OCI-LY3 (cell line): ENCODE measurements around the gene ZFX.
A peak's percentile ranks its signal among the peaks of the same experiment; 100 is the strongest.

Source experiments
- H2AFZ ChIP-seq: fragments of 200-600, 300-600 bp; shearing (Covaris generic); 2 replicates; pipeline ENCODE4 v1.6.0; 2014; ENCODE audit warnings: antibody characterized with exemption, low read depth, low read length
- H3K27ac ChIP-seq: fragments of 200-600, 300-600 bp; sonication (generic); 2 replicates; pipeline ENCODE4 v1.5.1; 2014; ENCODE audit warnings: mild to moderate bottlenecking, low read length, moderate library complexity, mixed read lengths
- H3K27me3 ChIP-seq: fragments of 200-600, 300-600 bp; sonication (generic); 2 replicates; pipeline ENCODE4 v1.6.1; 2014; ENCODE audit warnings: low read depth, low read length, mixed read lengths
- H3K36me3 ChIP-seq: fragments of 200-600, 300-600 bp; sonication (generic); replicated peaks from 2 replicates; pipeline ENCODE3; 2014; ENCODE audit warnings: low read depth, low read length, mixed read lengths
- H3K4me1 ChIP-seq: fragments of 300-600, 200-600 bp; sonication (generic); 2 replicates; pipeline ENCODE4 v1.6.1; 2014; ENCODE audit warnings: low read length, mixed read lengths
- H3K4me2 ChIP-seq: fragments of 200-600, 300-600 bp; sonication (generic); 2 replicates; pipeline ENCODE4 v1.6.1; 2014; ENCODE audit warnings: low read length, mixed read lengths
- H3K4me3 ChIP-seq: fragments of 300-600, 200-600 bp; sonication (generic); 2 replicates; pipeline ENCODE4 v1.5.1; 2014; ENCODE audit warnings: antibody characterized with exemption, mild to moderate bottlenecking, low read length, moderate library complexity
- H3K79me2 ChIP-seq: fragments of 300-600, 200-600 bp; shearing (Covaris generic); 2 replicates; pipeline ENCODE4 v1.6.1; 2014; ENCODE audit warnings: mild to moderate bottlenecking, low read length, mixed read lengths
- H3K9ac ChIP-seq: fragments of 300-600, 200-600 bp; shearing (Covaris generic); 2 replicates; pipeline ENCODE4 v1.6.0; 2014; ENCODE audit warnings: mild to moderate bottlenecking, low read length, moderate library complexity
- H3K9me3 ChIP-seq: fragments of 200-600, 300-600 bp; shearing (Covaris generic); 2 replicates; pipeline ENCODE4 v1.6.1; 2014; ENCODE audit warnings: low read length, mixed read lengths; ENCODE audit not compliant: insufficient read depth
- H4K20me1 ChIP-seq: fragments of 200-600, 300-600 bp; sonication (generic); 2 replicates; pipeline ENCODE4 v1.6.1; 2016; ENCODE audit warnings: low read length, mixed read lengths; ENCODE audit not compliant: insufficient read depth
- EZH2phosphoT487 ChIP-seq: fragments of 200-600 bp; shearing (Covaris generic); IDR thresholded peaks from 2 replicates; pipeline ENCODE4 v1.6.1; 2018; ENCODE audit warnings: antibody characterized with exemption, mixed run types, low read depth
- TF ChIP-seq, protein P1 (sequence below): fragments of 200-600, 300-600 bp; sonication (generic); IDR thresholded peaks from 2 replicates; pipeline ENCODE4 v1.5.1; 2014; ENCODE audit warnings: antibody characterized with exemption, low read length, low read depth

ZFX gene

DNA sequence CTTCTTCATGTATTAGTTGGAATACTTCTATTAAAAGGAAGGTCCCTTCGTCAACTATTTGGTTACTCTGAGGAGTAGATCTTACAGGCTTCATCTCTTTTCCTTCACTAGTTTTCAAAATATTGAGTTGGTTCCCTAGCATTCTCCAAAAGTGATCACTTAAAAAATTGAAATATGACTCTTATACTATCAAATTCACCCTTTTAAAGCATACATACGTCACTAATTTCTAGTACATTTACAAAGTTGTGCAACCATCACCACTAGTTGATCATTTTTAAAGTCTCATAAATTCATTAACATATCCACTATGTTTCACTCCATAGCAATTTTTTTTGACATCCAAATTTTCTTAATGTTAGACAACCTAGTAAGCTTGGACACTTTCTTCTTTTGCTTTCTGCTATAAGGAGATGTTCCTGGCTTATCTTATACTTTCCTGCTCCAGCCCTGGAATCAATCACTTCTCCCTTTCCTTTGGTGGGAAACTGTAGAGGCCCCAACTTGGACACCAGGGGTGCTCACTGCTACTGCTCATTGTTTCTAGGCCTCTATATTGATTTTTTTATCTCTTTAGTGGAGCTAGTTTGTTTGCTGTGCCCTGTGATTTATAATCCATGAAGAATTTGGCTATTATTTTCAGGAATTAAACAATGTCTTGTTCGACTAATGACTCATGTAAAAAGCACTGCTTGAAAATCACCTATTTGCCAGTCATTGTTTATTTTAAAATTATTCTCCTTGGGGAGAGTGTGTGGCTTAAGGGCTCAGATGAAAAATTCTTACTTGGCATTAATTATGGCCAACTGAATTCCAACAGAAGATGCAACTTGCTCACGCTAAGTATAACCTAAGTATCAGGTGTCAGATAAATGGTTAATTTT, 4.0 kb upstream of the ZFX start:
- no peak overlapping the region for H2AFZ ChIP-seq
- H3K9ac ChIP-seq, result no peak overlapping the region
- no peaks in the 10 kb centered on the region for H3K36me3 ChIP-seq
- no peak overlapping the region for H3K27ac ChIP-seq
- TF ChIP-seq, protein P1, sequence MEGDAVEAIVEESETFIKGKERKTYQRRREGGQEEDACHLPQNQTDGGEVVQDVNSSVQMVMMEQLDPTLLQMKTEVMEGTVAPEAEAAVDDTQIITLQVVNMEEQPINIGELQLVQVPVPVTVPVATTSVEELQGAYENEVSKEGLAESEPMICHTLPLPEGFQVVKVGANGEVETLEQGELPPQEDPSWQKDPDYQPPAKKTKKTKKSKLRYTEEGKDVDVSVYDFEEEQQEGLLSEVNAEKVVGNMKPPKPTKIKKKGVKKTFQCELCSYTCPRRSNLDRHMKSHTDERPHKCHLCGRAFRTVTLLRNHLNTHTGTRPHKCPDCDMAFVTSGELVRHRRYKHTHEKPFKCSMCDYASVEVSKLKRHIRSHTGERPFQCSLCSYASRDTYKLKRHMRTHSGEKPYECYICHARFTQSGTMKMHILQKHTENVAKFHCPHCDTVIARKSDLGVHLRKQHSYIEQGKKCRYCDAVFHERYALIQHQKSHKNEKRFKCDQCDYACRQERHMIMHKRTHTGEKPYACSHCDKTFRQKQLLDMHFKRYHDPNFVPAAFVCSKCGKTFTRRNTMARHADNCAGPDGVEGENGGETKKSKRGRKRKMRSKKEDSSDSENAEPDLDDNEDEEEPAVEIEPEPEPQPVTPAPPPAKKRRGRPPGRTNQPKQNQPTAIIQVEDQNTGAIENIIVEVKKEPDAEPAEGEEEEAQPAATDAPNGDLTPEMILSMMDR, result no peak
- TF ChIP-seq EZH2phosphoT487, result no peak
- H3K79me2 ChIP-seq, result peaks cover 10% of the 10 kb centered on the region
- H3K4me3 ChIP-seq, result no peak overlapping the region
- no peak overlapping the region for H3K4me2 ChIP-seq
- no peaks in the 10 kb centered on the region for H3K9me3 ChIP-seq
- H4K20me1 ChIP-seq, result no peaks in the 10 kb centered on the region
- H3K27me3 ChIP-seq, result no peaks in the 10 kb centered on the region
- peaks cover 8% of the 10 kb centered on the region for H3K4me1 ChIP-seq

DNA sequence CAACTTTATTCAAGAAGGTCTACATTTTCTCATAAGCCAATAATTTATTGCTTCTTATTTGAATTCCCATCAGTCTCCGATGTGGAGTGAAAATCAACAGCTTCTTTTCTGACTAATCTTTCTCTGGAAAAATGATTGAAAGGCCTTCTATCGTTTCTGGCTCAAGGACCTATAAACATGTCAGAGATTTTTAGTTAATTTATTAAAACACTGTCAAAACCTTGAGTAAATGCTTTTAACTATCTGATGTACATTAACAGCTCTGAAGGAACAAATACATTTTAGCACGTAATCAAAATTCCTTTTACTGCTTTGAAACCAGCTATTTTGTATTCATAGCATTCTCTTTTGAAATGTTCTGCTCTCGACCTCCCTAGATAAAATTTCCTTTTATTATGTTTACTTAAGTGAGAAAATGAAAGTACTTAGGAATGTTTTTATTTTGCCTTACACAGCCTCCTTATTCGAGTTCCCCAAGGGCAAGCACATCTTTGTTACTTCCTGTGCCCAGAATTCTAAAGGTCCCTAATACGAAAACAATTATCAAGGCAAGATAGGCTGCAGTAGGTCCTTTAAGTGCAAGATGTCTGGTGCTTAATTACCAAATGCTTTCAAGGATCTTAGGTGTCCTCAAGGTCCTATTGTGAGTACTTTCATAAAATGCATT, 3.1 kb upstream of the ZFX start:
- H3K4me3 ChIP-seq, result no peak overlapping the region
- no peaks in the 10 kb centered on the region for H3K9me3 ChIP-seq
- TF ChIP-seq, protein P1, result no peak
- TF ChIP-seq EZH2phosphoT487, result no peak
- H2AFZ ChIP-seq, result no peak overlapping the region
- no peak overlapping the region for H3K27ac ChIP-seq
- peak overlapping the region; percentile 14; the same call in 1 of the 2 replicates for H3K4me2 ChIP-seq
- no peak overlapping the region for H3K9ac ChIP-seq
- H3K79me2 ChIP-seq, result peaks cover 19% of the 10 kb centered on the region
- peaks cover 10% of the 10 kb centered on the region for H3K4me1 ChIP-seq
- no peaks in the 10 kb centered on the region for H3K27me3 ChIP-seq
- no peaks in the 10 kb centered on the region for H3K36me3 ChIP-seq
- peaks cover 8% of the 10 kb centered on the region; the same call in 1 of the 2 replicates for H4K20me1 ChIP-seq

DNA sequence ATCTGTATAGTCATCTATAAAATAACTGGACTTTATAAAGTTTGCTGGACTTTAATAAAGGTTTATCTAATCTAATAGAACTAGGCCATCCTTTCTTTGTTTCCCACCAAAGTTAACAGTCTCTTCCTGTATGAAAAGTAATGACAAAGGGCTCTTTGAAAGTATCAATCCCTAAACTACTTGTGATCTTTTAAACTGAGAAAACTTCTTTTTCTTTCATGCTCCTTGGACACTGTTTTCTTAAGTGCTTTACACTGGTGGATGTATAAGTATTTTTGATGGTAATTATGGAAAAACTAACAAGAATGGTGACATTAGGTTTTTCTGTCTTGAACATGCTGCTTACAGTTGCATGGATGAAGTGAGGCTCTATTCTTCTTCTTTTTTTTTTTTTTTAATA, 2.4 kb upstream of the ZFX start:
- no peak for TF ChIP-seq EZH2phosphoT487
- TF ChIP-seq, protein P1, result no peak
- Histone ChIP-seq H4K20me1 (peaks cover 11% of the 10 kb centered on the region; the same call in 1 of the 2 replicates), H3K9ac (no peak overlapping the region), H3K27me3 (no peaks in the 10 kb centered on the region), H3K4me1 (peaks cover 17% of the 10 kb centered on the region), H3K36me3 (no peaks in the 10 kb centered on the region), H3K79me2 (peaks cover 26% of the 10 kb centered on the region), H2AFZ (no peak overlapping the region), H3K27ac (no peak overlapping the region), H3K9me3 (no peaks in the 10 kb centered on the region), H3K4me2 (no peak overlapping the region), H3K4me3 (no peak overlapping the region)

GRCh38 chrX:24148121-24148520, 1.4 kb upstream of the ZFX start:
- H3K4me3 ChIP-seq, result peak overlapping the region; percentile 88
- H3K9me3 ChIP-seq, result no peaks in the 10 kb centered on the region
- TF ChIP-seq, protein P1, result no peak
- no peak for TF ChIP-seq EZH2phosphoT487
- H4K20me1 ChIP-seq, result peaks cover 20% of the 10 kb centered on the region
- peaks cover 26% of the 10 kb centered on the region for H3K4me1 ChIP-seq
- H3K27ac ChIP-seq, result peak overlapping the region; percentile 95
- H3K4me2 ChIP-seq, result peak overlapping the region; percentile 75
- H3K79me2 ChIP-seq, result peaks cover 36% of the 10 kb centered on the region
- H3K27me3 ChIP-seq, result no peaks in the 10 kb centered on the region
- H3K36me3 ChIP-seq, result peaks cover 6% of the 10 kb centered on the region
- peak overlapping the region; percentile 95 for H3K9ac ChIP-seq
- H2AFZ ChIP-seq, result no peak overlapping the region
